IPS-NIHi7 (cell line): Measurements from ENCODE around the gene PARM1.

Source experiments
- DNase-seq: peaks from one replicate; pipeline ENCODE4 v3.0.0; 2012; ENCODE audit warnings: mixed read lengths; ENCODE audit errors: extremely low spot score

The PARM1 gene

DNA sequence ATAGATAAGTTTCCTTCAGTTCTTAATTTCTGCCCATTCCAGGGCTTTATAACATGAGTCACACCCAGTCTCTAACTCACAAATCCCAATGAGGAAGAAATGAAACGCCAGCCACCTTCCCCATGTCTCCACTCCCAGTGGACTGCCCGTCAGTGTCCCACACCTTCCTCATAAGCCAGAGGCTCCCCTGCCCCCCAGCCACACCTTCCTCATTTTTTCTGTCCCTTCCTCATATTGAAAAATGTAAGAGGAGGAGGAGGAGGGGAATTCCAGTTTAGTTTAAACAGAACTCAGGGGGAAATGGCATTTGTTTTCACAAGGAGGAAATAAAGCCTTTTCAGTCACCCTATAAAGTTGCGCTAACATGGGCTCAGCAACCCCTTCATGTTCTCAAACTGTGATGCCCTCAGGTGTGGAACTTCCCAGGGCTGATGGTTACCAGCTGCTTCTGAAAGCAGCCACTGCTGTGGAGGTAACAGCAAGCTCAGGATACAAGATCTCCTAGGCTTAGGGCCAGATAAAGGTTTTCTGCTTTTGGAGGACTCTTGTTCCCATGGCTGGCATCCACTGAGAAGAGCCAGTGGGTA lies 97.8 kb downstream of the PARM1 start:
- no peak for DNase-seq

DNA sequence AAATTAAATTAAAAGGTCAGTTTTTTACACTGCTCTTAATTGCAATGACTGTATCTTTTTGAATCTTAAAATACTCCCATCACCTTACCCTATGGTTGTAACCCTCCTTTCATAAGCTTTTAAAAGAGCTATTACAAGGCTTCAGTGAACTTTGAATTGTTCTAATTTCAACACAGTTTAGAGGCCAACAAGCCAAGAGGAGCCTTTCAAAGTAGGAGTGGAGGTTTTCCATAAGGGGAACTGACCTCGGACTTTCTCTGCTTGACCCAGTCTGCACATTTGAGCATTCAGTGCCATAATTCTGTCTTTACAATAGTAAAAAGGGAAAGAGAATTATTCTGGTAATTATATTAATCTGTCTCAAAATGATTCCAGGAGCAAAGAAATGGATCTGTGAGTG lies 98.9 kb downstream of the PARM1 start:
- no peak for DNase-seq

DNA sequence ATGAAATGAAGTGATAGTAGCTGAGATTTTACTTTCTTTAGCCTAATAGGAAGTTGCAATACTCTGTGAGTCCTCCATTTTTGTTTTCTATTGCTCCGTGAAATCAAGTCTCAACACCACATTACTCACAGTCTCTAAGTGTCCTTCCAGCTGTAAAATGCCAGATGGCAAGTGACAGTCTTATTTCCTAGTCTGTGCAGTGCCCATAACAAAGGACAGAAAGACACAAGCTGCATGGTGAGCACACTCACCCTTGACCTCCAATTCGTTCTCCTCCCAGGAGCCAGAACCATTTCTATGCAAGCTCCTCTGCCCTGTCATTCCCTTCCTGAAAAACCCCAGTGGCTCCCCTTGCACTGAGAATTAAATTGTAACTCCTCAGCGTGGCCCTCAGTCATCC lies 101.6 kb downstream of the PARM1 start:
- DNase-seq = no peak

DNA sequence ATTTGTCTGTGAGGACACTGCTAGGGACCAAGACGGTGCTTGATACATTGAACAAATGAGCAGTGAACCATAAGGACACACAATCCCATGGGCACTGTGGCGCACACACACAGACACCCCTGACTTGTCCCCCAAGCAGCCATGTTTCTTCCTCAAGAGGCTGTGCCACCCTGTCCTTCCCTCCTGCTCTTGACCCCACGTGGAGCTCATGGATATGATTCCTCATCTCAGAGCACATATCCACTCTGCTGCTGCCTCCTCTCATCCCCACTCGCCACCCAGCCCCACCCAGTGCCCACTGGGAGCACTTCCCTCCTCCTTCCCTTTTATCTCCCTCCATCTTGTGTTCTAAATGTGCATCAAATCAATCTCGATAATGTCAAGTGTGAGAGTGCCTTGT lies 102.4 kb downstream of the PARM1 start:
- no peak for DNase-seq

DNA sequence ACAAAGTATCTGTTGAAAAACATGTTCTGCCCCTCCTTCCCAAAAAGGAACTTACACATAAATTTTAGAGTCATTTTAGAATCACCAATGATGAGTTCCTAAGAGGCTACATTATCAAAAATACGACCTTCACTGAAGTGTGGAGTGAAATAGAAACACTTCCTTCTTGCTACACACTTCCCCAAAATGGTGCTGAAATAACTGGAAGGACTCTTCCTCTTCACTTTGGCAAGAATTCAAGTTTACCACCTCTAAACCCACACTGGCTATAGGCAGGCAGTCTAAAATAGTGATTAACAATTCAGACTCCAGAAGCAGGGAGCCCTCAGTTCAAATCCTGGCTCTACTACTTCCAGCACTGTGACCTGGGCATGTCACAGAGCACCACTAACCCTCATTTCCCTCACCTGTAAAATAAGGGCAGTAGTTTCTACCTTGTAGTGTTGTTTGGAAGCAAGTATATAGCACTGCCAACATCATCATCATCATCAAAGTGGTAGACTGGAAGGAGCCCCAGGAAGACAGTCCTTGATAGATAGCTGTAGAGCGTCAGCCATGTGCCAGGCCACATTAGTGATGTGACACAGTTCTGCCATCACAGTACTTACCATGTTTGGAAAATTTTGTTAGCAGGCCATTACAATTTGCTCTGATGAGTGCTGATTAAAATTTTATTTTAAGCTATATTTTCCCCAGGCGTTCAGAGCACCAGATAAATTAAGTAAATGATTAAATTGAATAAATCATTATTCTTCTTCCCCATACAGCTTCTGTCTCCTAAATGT lies 103.3 kb downstream of the PARM1 start:
- no peak for DNase-seq

DNA sequence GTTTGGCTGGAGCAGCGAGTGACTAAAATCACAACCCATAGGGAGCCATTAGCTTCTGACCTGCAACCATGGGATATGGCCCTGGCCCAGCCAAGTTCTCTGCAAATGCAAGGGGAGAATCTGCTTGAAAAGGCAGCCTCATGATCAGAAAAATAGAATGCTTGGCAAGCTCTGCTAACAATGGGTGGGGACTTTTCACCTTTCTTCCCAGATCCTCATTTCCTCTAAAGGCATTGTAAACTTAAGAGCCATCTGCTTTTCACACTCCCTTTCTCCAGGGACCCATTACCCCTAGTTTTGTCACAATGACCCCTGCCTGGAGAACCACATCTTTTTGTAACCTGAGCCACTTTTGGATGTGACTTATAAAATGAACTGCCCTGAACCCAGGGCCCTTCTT lies 104.3 kb downstream of the PARM1 start:
- no peak for DNase-seq

DNA sequence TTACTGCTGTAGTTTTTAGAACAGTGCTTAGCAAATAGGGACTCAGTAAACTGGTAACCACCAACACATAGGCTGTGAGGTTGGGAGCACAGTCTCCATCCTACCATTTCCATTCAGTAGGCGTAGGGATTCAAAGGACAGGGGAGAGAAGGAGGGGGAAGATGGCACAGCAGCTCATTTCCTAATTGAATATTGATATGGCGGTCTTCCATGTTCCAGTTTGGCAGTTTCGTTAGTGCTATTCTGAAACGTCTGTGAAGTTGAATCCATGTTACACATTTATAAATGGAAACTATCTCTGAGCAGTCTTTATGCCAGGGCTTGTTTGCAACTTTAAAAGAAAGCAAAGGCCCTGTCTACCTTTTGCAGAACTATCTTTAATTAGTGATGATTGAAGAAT lies 105.5 kb downstream of the PARM1 start:
- no peak for DNase-seq

DNA sequence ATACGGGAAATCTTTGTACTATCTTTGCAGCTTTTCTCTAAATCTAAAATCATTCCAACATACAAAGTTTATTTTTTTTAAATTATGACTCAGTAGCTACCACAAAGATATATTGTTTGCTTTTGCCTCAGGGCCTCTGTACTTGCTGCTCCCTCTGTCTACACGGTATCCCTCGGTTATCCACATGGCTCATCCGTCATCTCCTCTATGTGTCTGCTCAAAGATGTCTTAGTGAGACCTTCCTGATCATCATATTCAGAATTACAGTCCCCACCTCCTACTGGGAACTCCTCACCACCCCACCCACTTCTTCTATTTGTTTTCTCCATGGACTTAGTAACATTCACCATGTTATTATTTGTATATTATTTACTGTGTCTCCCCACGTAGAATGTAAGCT lies 107.8 kb downstream of the PARM1 start:
- no peak for DNase-seq

DNA sequence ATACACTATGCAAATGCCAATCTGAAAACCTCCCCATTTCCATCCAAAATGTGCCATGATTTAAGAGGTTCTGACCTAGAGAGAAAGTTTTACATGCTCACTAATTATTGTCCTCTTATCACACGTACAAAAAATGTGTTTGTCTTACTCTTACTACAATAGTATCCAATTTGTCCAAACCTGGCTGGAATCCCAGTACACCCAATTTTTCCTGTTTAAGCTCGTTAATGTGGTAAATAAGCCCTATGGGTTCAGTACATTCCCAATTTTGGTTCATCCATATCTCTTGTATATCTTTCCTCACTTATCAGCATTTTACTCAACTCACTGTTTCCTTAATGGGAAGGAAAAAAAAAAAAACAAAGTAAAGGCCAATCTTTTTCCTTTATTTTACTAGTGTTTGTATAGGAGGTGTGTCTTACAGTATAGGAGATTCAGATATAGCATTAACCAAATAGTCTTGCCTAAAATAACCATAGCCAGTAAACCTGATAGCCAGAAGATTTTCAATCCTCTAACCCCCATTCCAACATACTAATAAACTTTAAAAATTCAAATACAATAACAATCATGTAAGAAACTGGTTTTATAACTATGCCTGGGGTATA lies 109.8 kb downstream of the PARM1 start:
- no peak for DNase-seq

DNA sequence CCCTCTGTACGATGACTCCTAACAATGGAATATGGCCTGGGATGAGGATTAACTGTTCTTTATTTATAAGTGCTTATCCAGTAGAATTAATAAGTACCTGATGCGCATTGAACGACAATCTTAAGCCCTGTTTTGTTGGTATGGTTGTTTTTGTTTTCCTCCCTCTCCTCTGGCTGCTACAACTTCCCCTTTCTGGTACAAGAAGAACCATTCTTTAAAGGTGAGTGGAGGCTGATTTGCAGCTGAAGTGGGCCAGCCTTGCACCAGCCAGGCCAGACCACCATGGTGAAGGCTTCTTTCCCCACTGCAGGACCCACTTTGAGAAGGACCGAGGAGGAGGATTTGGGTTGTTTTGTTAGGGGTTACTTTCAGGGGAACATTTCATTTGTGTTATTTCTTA lies 113.3 kb downstream of the PARM1 start:
- DNase-seq = no peak

DNA sequence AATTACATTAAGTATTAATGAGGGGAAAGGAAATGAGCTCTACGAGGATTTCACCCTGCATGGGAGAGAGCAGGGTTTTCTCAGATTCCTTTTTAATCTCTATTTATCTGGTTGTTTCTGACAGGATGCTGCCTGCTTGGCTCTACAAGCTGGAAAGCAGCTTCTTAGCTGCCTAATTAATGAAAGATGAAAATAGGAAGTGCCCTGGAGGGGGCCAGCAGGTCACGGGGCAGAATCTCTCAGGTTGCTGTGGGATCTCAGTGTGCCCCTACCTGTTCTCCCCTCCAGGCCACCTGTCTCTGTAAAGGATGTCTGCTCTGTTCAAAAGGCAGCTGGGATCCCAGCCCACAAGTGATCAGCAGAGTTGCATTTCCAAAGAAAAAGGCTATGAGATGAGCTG lies 113.7 kb downstream of the PARM1 start:
- no peak for DNase-seq

DNA sequence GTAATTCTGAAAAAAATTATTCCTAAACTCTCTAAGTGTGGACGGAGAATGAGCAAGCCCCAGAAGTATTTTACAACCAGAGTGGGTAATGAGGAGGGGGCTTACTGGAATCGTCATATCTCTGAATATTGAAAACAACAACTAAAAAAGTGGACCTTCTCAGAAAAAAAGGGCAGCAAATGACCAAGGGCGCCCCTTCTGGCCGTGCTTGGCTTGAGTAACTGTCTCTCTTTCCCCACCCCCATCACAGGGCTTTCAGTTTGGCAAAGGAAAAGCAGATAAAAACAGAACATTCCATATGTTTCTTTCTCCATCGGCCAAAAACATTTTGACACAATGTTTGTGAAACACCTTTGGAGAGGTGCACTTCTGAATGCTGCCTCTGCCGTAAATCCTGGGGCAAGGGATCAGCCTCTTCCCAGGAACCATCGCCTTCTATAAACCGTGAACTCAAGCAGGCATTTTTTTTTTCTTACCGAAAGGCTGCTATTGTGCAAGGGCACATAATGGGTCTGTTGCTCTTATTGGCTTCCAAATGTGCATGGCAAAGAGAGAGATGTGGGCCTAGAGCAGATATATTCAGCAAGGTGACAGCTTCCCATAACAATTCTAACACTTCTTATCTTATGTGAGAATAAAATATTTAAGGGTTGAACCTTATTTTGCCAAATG lies 115.4 kb downstream of the PARM1 start:
- DNase-seq = peak; percentile 58

DNA sequence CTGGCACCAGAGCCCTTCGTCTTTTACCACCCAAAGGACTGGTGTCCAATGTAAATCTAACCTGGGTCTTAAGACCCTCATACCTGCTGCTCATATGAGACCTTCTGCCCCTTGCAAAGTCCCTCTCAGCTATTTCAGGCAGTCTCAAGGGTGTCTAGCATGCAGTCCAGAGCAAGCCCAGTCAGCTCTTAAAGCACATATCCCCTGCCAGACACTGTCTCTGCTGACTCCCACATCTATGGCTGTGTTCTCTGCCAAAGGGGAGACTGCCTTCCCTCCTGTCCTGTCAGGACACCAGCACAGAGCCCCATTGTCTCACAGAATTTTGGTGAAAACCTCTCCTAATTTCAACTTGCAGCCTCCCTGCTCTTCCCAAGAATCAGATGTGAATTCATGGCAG lies 118.5 kb downstream of the PARM1 start:
- no peak for DNase-seq

DNA sequence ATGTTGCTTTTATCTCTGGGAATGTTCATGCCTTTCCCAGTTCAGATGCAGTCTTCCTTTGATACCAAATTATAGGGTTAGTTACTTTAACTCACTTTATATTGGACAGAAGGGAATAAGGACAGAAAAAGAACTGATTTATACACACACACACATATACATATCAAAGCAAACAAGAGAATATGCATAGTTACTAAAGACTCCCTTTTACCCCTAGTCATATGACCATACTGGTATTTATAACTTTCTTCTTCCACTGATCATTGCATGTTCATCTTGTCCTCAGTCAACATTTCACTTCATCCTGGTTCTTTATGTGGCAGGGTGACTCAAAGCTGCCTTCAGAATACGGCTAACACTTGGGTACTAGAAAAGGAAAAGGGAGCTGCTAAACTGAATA lies 120.4 kb downstream of the PARM1 start:
- no peak for DNase-seq

DNA sequence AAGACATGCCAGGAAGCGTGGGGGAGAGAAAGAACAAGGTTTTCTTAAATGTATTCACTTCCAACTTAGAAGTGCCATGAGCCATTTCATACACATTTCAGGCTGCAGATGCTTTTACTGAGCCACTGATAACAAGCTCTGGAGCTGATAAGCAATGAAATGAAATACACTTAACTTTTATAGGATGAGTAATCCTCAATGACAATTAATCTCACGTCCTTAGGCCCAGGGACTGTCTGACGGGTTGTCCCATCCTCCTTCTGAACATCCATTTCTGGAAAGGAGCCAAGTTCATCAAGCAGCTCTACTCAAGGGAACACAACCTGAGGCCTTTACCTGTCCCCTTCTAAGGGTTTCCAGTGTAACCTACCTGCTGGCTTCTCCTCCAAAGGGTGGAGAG lies 121.2 kb downstream of the PARM1 start:
- no peak for DNase-seq

DNA sequence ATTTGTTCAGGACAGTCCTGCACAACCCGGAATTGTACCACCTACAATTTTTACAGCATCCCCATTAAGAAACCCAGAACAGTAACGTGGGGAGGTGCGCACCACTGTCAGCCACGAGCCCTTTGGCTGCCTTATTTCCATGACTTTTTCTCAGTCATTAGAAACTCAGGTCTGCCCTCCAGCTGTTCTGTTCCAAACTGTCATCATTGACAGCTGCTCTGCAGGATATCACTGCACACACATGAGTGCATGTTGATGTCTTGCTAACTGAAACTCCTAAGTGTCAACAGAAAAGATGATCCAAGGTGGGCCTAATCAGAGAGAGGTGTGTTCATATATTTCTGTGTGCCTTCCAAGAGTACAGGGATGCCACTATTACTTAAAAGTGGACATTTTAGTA lies 123.4 kb downstream of the PARM1 start:
- no peak for DNase-seq

DNA sequence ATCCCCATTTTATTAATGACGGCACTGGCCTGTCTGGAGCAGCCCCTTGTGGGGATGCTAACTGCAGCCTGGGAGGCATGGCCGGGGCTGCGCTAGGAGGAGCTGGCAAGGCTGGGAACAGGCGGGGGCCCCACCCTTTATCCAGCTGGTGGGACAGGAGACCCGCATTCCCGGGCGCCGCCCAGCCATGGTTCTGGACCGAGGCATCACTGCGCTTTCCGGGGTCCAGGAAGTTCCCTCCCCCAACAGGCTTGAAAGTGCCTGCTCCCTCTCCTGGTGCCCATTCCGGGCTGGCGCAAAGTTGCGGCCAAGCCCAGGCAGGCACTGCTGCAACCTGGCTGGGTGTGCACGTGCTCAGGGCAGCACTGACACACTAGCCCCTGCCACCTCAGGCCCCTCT lies 124.5 kb downstream of the PARM1 start:
- no peak for DNase-seq

DNA sequence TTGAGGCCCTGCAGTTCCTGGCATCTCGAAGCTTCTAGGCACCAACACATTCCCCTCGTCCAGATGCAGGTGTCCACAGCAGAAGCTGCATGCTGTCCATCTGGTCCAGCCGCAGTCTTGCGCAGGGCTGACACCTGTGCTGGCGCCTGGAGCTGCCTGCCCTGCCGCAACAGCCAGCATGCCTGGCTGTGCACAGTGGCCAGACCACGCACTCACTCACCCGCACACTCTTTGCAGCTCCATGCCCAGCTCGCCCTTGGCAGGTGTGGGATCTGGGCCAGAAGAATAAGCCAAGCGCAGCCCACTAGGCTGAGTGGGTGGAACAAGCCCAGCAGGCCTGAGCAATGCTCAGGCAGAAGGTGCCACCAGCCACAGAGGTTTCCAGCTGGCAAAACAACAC lies 125.6 kb downstream of the PARM1 start:
- no peak for DNase-seq

DNA sequence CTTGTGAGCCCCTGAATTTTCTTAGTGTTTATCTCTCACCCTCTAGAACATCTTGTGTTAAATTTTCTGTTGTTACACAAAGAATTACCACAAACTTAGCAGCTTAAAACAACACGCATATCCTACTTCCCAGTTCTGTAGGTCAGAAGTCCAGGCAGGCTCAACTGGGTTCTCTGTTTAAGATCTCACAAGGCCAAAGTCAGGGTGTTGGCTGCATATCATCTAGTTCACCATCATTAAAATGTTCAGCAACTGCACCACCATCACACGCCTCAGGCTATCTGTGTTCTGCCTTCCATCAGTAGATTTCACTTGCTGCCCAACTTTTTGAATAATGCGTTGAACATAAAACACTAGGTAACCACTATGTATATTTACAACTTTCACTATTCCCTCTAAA lies 130.5 kb downstream of the PARM1 start:
- DNase-seq = no peak

DNA sequence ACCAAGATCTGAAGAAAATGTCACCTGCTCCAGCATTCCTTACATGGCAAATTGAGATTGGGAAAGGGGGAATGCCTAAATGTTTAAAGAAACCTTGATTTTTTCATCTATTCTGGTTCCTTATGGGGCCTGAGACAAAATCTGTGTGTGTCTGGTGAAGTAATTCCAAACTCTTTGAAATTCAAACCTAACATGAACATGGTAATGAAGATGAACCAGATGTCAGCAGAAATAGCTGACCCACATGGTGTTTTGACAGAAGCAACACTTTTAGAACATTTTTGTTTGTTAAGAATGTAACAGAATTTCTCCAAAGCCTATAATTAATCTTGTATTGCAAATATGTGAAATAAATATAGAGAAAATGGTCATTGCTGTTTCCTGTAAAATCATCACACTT lies 133.0 kb downstream of the PARM1 start:
- DNase-seq = no peak

DNA sequence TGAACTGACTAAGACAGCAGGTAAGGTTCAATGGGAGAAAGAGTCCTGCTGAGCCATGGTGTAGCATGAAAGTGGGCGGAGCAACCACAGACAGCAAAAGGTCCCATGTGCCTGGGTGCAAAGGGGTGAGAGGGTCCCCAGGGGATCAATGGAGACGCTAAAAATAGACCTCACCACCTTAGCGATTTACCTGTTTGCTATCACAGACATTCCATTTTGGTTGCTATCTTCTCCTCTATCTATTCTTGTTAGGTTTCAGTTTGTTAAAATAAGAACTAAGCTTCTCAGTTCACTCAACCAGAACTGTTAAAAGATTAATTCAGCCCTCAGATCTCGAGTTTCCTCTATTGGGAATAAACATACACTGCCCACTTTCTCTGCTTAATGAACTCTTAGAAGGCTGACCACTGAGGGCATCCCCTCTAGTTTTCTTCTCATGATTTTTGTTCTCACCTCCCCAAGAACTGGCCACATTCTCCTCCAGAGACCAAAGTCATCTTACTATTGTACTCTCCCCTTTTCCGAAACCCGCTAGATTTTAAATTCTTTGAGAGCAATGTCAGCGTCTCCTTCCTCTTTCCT lies 136.7 kb downstream of the PARM1 start:
- no peak for DNase-seq

DNA sequence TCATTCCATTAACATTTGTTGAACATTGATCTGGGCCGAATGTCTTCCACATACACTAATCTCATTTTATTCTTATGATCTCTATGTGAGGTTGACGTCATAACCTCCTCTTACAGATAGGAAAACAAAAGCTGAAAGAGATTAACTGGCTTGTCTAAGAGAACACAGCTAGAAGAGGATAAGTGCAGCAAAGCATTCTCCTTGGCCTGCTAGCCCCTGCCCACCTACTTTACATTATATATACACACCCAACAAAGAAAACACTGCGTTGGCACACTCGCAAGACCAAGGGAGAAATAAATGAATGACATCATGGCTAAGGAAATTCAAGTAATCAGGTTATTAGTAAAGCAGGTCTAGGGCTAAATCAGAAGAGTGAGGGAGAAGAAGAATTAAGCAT lies 138.4 kb downstream of the PARM1 start:
- no peak for DNase-seq

DNA sequence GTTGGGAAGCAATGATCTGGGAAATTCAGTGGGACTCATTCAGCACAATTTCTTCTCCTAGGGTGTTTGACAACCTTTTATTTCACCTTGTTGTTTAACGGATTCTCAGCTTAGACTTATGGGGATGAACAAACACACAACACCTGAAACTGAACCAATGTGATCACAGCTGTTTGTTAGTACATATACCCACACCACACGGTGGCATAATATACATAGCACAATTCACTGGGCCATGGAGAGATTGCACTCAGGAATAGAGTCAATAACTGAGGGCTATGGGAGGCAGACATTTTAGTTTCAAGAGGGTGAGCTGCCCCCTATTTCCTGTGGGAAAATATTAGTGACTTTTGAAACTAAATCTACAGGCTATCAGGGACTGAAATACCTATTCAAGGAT lies 148.0 kb downstream of the PARM1 start:
- no peak for DNase-seq
